ENCODE measurements around the gene CEP70. TPM values are rescaled to one million over a fixed set of nuclear protein-coding genes. Genes with fewer than 3 reads are reported as not detected.
"Not testable (repeated sequence)": the region's sequence is repeated elsewhere in the genome, so short reads cannot be mapped to it uniquely, and the experiment has no call there.

Gene CEP70
- total and polyA plus RNA-seq, 2 of the 13 experiments (the other 11 are each of a cell fraction or from before 2014, with no cell fraction given): 4.0 to 22.3 TPM

GRCh38 chr3:138569624-138570023 is 24.4 kb downstream of the CEP70 start:
- H4K20me1 ChIP-seq (ENCODE audit: insufficient read depth, low read length); ATAC-seq; intact Hi-C loops (cut with micrococcal nuclease; ENCODE audit: unreplicated experiment); H3K36me3 ChIP-seq (replicated peaks in 1 of 2; ENCODE audit: control insufficient read depth in 1 of 2, insufficient read depth in 2 of 2, low read length in 2 of 2); DNase-seq (ENCODE audit: low spot score); H3K27me3 ChIP-seq (ENCODE audit: control insufficient read depth in 1 of 2, insufficient read depth in 2 of 2, low read length in 2 of 2); H3K4me2 ChIP-seq (ENCODE audit: low read depth, low read length); POLR2A ChIA-PET; H3K27ac ChIP-seq (ENCODE audit: extremely low read length, insufficient read depth, low read length); H2AFZ ChIP-seq (ENCODE audit: low read length); H3K4me3 ChIP-seq (replicated peaks in 1 of 3; ENCODE audit: insufficient read depth in 1 of 3, low read depth in 2 of 3, low read length in 3 of 3); FAIRE-seq; CTCF ChIA-PET (ENCODE audit: low intra/inter-chr PET ratio, low total read pairs); H3K9me3 ChIP-seq (ENCODE audit: low read length); H3K9ac ChIP-seq (ENCODE audit: insufficient read depth, low read depth, low read length); H3K79me2 ChIP-seq (ENCODE audit: insufficient read depth, low read length); BruUV-seq (replicated peaks); in situ Hi-C loops (cut with HindIII; ENCODE audit: extremely low pct_ligation_motif_present, low pct_unique_long_range_greater_than_20kb): not testable (repeated sequence)
- H3K4me1 ChIP-seq (ENCODE audit: insufficient read depth, low read length): peaks cover 11% of the 10 kb centered on the region
- WGBS (ENCODE audit: low lambda C conversion rate): 97% methylated on average over 8 of the region's 8 CpGs

GRCh38 chr3:138569090-138569489 is 25.0 kb downstream of the CEP70 start:
- ATAC-seq (no peak), DNase-seq (ENCODE audit: low spot score) (no peak), FAIRE-seq (no peak)
- no peak overlapping the region for H3K9ac ChIP-seq (ENCODE audit: insufficient read depth, low read depth, low read length)
- TF ChIP-seq MAFK (conservative IDR thresholded peaks at IDR 0.05 in 1 of 2, IDR thresholded peaks at IDR 0.05 in 1 of 2; ENCODE audit: low read length in 2 of 2) (peak; percentile 79 to 90), ZNF652 (CRISPR knock-in tag; IDR thresholded peaks at IDR 0.05; ENCODE audit: borderline replicate concordance, low read depth) (no peak), ZSCAN25 (CRISPR knock-in tag; IDR thresholded peaks at IDR 0.05) (no peak), RNF2 (conservative IDR thresholded peaks at IDR 0.05; ENCODE audit: low read depth) (no peak), MAFF (IDR thresholded peaks at IDR 0.05; ENCODE audit: low read depth, low read length) (peak; percentile 83), GFI1 (CRISPR knock-in tag; IDR thresholded peaks at IDR 0.05; ENCODE audit: borderline replicate concordance) (no peak), ZBTB20 (CRISPR knock-in tag; IDR thresholded peaks at IDR 0.05; ENCODE audit: borderline replicate concordance, low read depth) (no peak)
- H3K36me3 ChIP-seq (replicated peaks in 1 of 2; ENCODE audit: control insufficient read depth in 1 of 2, insufficient read depth in 2 of 2, low read length in 2 of 2): no peaks in the 10 kb centered on the region
- ChIA-PET POLR2A (no interaction called here), CTCF (ENCODE audit: low intra/inter-chr PET ratio, low total read pairs) (no interaction called here)
- no peaks in the 10 kb centered on the region for H3K79me2 ChIP-seq (ENCODE audit: insufficient read depth, low read length)
- intact Hi-C loops (cut with micrococcal nuclease; ENCODE audit: unreplicated experiment): no loop called here
- no TSS peak for BruUV-seq (replicated peaks)
- no peak overlapping the region for H3K27ac ChIP-seq (ENCODE audit: extremely low read length, insufficient read depth, low read length)
- no peaks in the 10 kb centered on the region for H4K20me1 ChIP-seq (ENCODE audit: insufficient read depth, low read length)
- H3K4me2 ChIP-seq (ENCODE audit: low read depth, low read length): no peak overlapping the region
- in situ Hi-C loops (cut with HindIII; ENCODE audit: extremely low pct_ligation_motif_present, low pct_unique_long_range_greater_than_20kb): no loop called here
- no peaks in the 10 kb centered on the region for H3K27me3 ChIP-seq (ENCODE audit: control insufficient read depth in 1 of 2, insufficient read depth in 2 of 2, low read length in 2 of 2)
- WGBS (ENCODE audit: low lambda C conversion rate): 88% methylated on average over 2 of the region's 2 CpGs
- peaks cover 11% of the 10 kb centered on the region for H3K4me1 ChIP-seq (ENCODE audit: insufficient read depth, low read length)
- H3K4me3 ChIP-seq (replicated peaks in 1 of 3; ENCODE audit: insufficient read depth in 1 of 3, low read depth in 2 of 3, low read length in 3 of 3): no peak overlapping the region
- H3K9me3 ChIP-seq (ENCODE audit: low read length): no peaks in the 10 kb centered on the region
- no peak overlapping the region for H2AFZ ChIP-seq (ENCODE audit: low read length)
